A673 (cell line): ENCODE measurements around the gene CBX7. TPM values are rescaled to one million over a fixed set of nuclear protein-coding genes. Genes with fewer than 3 reads are reported as not detected.

Experiments
- BruUV-seq: library from RNA; stranded (reverse); fragments of 400-500 nt; replicated peaks from 2 replicates; lab custom pipeline; 2021; lab: Mats Ljungman, UMichigan
- CTCF ChIA-PET: fragments of 300-600 bp; sonication (Branson Sonifier 250); formaldehyde crosslinking; loops from one replicate; lab custom pipeline; 2022; ENCODE audit warnings: antibody characterized with exemption; lab: Charles Lee
- POLR2A ChIA-PET: fragments of 300-600 bp; sonication (Branson Sonifier 250); formaldehyde crosslinking; loops from one replicate; lab custom pipeline; 2022; ENCODE audit warnings: antibody characterized with exemption; ENCODE audit not compliant: low non-redundant PET; lab: Charles Lee
- DNase-seq: peaks from one replicate; pipeline ENCODE4 v3.0.0-alpha.2; 2015; ENCODE audit warnings: low spot score
- H3K27ac ChIP-seq: fragments of 200-600 bp; sonication (generic); 2 replicates; pipeline ENCODE4 v1.5.1; 2016; ENCODE audit warnings: mixed run types, low read depth, mild to moderate bottlenecking, mixed read lengths, antibody characterized with exemption, low read length; ENCODE audit not compliant: poor library complexity, severe bottlenecking
- H3K27me3 ChIP-seq: fragments of 200-600 bp; sonication (generic); replicated peaks from 2 replicates; pipeline ENCODE4 v1.6.1; 2017; ENCODE audit warnings: mixed run types, low read depth, mild to moderate bottlenecking, mixed read lengths, antibody characterized with exemption, low read length; ENCODE audit not compliant: insufficient read depth, poor library complexity
- H3K36me3 ChIP-seq: fragments of 200-600 bp; sonication (generic); 2 replicates; pipeline ENCODE4 v1.6.1; 2016; ENCODE audit warnings: mixed run types, mild to moderate bottlenecking, mixed read lengths, antibody characterized with exemption, low read length; ENCODE audit not compliant: insufficient read depth, poor library complexity, severe bottlenecking
- H3K4me1 ChIP-seq: fragments of 200-600 bp; sonication (generic); 2 replicates; pipeline ENCODE4 v1.6.1; 2017; ENCODE audit warnings: mixed run types, mild to moderate bottlenecking, mixed read lengths, antibody characterized with exemption, low read length; ENCODE audit not compliant: insufficient read depth, poor library complexity, severe bottlenecking
- H3K4me3 ChIP-seq: fragments of 200-600 bp; sonication (generic); 2 replicates; pipeline ENCODE4 v1.5.1; 2016; ENCODE audit warnings: low read depth, mixed run types, mild to moderate bottlenecking, mixed read lengths, low read length; ENCODE audit not compliant: poor library complexity, severe bottlenecking
- H3K9me3 ChIP-seq: fragments of 200-600 bp; sonication (generic); 2 replicates; pipeline ENCODE4 v1.6.1; 2016; ENCODE audit warnings: mixed run types, low read depth, mild to moderate bottlenecking, mixed read lengths, antibody characterized with exemption, low read length; ENCODE audit not compliant: poor library complexity, severe bottlenecking
- CTCF ChIP-seq: fragments of 300-800, 200-600 bp; sonication (generic); conservative IDR thresholded peaks from 2 replicates; pipeline ENCODE4 v1.5.1; 2017; ENCODE audit warnings: low read depth, mild to moderate bottlenecking, antibody characterized with exemption, low read length, moderate library complexity, mixed read lengths
- EZH2 ChIP-seq: fragments of 200-600 bp; sonication (generic); IDR thresholded peaks from 2 replicates; pipeline ENCODE4 v1.6.1; 2017; ENCODE audit warnings: borderline replicate concordance, low read depth, mild to moderate bottlenecking, mixed read lengths, antibody characterized with exemption, low read length; ENCODE audit not compliant: poor library complexity, severe bottlenecking
- intact Hi-C: fragments of 100-400 bp; cut with micrococcal nuclease; formaldehyde crosslinking; loops from one replicate; pipeline ENCODE4 v1.10.0; 2022; ENCODE audit not compliant: unreplicated experiment
- total RNA-seq: library from RNA; stranded (reverse); gene quantifications from 2 replicates; pipeline ENCODE4 v1.2.3, GENCODE V29; 2021

CBX7 gene
- total RNA-seq, 1 experiment from 2014 or later, result 2.8 TPM

GRCh38 chr22:39178206-39179111, 26.0 kb upstream of the CBX7 start:
- Histone ChIP-seq H3K36me3 (no peaks in the 10 kb centered on the region), H3K27ac (no peak overlapping the region), H3K4me3 (no peak overlapping the region), H3K27me3 (no peaks in the 10 kb centered on the region), H3K9me3 (no peaks in the 10 kb centered on the region), H3K4me1 (peaks cover 20% of the 10 kb centered on the region)
- intact Hi-C loops, result loop anchor here (10.0 kb wide), 2 partner anchors 66 to 866 kb away; partner anchors contain the start of gene PDGFB
- ChIA-PET CTCF (no interaction called here), POLR2A (no interaction called here)
- TF ChIP-seq CTCF (no peak), EZH2 (no peak)
- peak; percentile 47 for DNase-seq
- BruUV-seq, result no TSS peak

- H3K4me3 ChIP-seq, result no peak overlapping the region
- peaks cover 20% of the 10 kb centered on the region for H3K4me1 ChIP-seq
- no peak overlapping the region for H3K27ac ChIP-seq
- ChIA-PET CTCF (interaction anchor here (0.6 kb wide), 1 partner anchor 36 kb away, joined by 15 read pairs; no protein-coding TSS in a partner anchor), POLR2A (interaction anchor here (0.6 kb wide), 1 partner anchor 141 kb away, joined by 5 read pairs; no protein-coding TSS in a partner anchor)
- no peaks in the 10 kb centered on the region for H3K36me3 ChIP-seq
- DNase-seq, result no peak
- no peaks in the 10 kb centered on the region for H3K27me3 ChIP-seq
- H3K9me3 ChIP-seq, result no peaks in the 10 kb centered on the region
- TF ChIP-seq CTCF, result no peak
- no peak for TF ChIP-seq EZH2
- BruUV-seq, result no TSS peak
- intact Hi-C loops, result loop anchor here (10.0 kb wide), 2 partner anchors 67 to 867 kb away; partner anchors contain the start of gene PDGFB
Observed at GRCh38 chr22:39177791-39178190, 25.3 kb upstream of the CBX7 start.

GRCh38 chr22:39177456-39177775, 24.9 kb upstream of the CBX7 start:
- no peak overlapping the region for H3K27ac ChIP-seq
- no peak for DNase-seq
- peaks cover 20% of the 10 kb centered on the region for H3K4me1 ChIP-seq
- ChIA-PET POLR2A (interaction anchor here (0.6 kb wide), 1 partner anchor 142 kb away, joined by 5 read pairs; no protein-coding TSS in a partner anchor), CTCF (interaction anchor here (0.5 to 0.6 kb wide), 2 partner anchors 36 to 175 kb away, joined by 5 to 15 read pairs; no protein-coding TSS in a partner anchor)
- no peak overlapping the region for H3K4me3 ChIP-seq
- no peaks in the 10 kb centered on the region for H3K9me3 ChIP-seq
- no peaks in the 10 kb centered on the region for H3K36me3 ChIP-seq
- H3K27me3 ChIP-seq, result no peaks in the 10 kb centered on the region
- intact Hi-C loops, result loop anchor here (10.0 kb wide), 2 partner anchors 67 to 867 kb away; partner anchors contain the start of gene PDGFB
- no TSS peak for BruUV-seq
- TF ChIP-seq EZH2, result no peak
- no peak for TF ChIP-seq CTCF
